ENCODE results near the gene HSPA9. TPM values are rescaled to one million over a fixed set of nuclear protein-coding genes. Genes with fewer than 3 reads are reported as not detected.

The HSPA9 gene
- total and polyA plus RNA-seq, 2 donors (not counting 1 experiment from before 2014, with no cell fraction given), result 66.5 to 139 TPM

GRCh38 chr5:138616508-138616907 lies 41.3 kb upstream of the HSPA9 start:
- Mint-ChIP-seq H3K4me3 (no peak overlapping the region), H3K4me1 (peaks cover 3% of the 10 kb centered on the region), H3K27ac (no peak overlapping the region), H3K9me3 (ENCODE audit: insufficient read depth) (no peaks in the 10 kb centered on the region), H3K27me3 (peaks cover 34% of the 10 kb centered on the region)
- ATAC-seq (ENCODE audit: low read depth) (no peak), DNase-seq (no peak)
- TF ChIP-seq CTCF (IDR thresholded peaks at IDR 0.05) (no peak), EZH2 (IDR thresholded peaks at IDR 0.05; ENCODE audit: borderline replicate concordance, insufficient read depth, low read depth, low read length, poor library complexity, severe bottlenecking) (no peak)
- WGBS (ENCODE audit: insufficient coverage), result 71% methylated on average over 1 of the region's 5 CpGs
- H3K27me3 ChIP-seq (replicated peaks in 1 of 4; ENCODE audit: control extremely low read depth in 1 of 4, control insufficient read depth in 3 of 4, insufficient read depth in 4 of 4, low read length in 3 of 4), result peaks cover 0 to 17% (median 6%) of the 10 kb centered on the region in 4 experiments
- no peak overlapping the region for H2AFZ ChIP-seq (ENCODE audit: insufficient read depth, low read depth, low read length, poor library complexity, severe bottlenecking)
- no peak overlapping the region for H3K4me3 ChIP-seq (ENCODE audit: control extremely low read depth in 1 of 5, extremely low read depth in 1 of 5, insufficient read depth in 1 of 5, low read depth in 2 of 5, low read length in 4 of 5)
- CTCF ChIA-PET, result no interaction called here
- intact Hi-C loops (cut with micrococcal nuclease), result no loop called here
- no peaks in the 10 kb centered on the region for H3K36me3 ChIP-seq (replicated peaks in 1 of 2; ENCODE audit: control extremely low read depth in 1 of 2, control insufficient read depth in 1 of 2, extremely low read depth in 1 of 2, insufficient read depth in 2 of 2, low read length in 1 of 2)
- peaks cover under 1 to 3% of the 10 kb centered on the region in 2 donors for H3K4me1 ChIP-seq (ENCODE audit: control insufficient read depth in 2 of 2, insufficient read depth in 2 of 2, low read length in 2 of 2)
- H3K9ac ChIP-seq (ENCODE audit: low read length), result no peak overlapping the region
- H4K20me1 ChIP-seq (ENCODE audit: control insufficient read depth, insufficient read depth, low read length, poor library complexity, severe bottlenecking), result no peaks in the 10 kb centered on the region
- no peak overlapping the region for H3K27ac ChIP-seq (ENCODE audit: low read length in 2 of 2)
- H3K79me2 ChIP-seq (ENCODE audit: control insufficient read depth, insufficient read depth, low read length), result no peaks in the 10 kb centered on the region
- no peak overlapping the region for H3K4me2 ChIP-seq (replicated peaks; ENCODE audit: low read depth, low read length, poor library complexity, severe bottlenecking)
- H3K9me3 ChIP-seq (ENCODE audit: control extremely low read depth in 1 of 3, control insufficient read depth in 2 of 3, insufficient read depth in 1 of 3, low read length in 2 of 3), result no peaks in the 10 kb centered on the region
- POLR2A ChIA-PET, result no interaction called here

GRCh38 chr5:138615461-138615860 lies 40.3 kb upstream of the HSPA9 start:
- Histone ChIP-seq H3K4me2 (replicated peaks; ENCODE audit: low read depth, low read length, poor library complexity, severe bottlenecking) (no peak overlapping the region), H3K9me3 (ENCODE audit: control extremely low read depth in 1 of 3, control insufficient read depth in 2 of 3, insufficient read depth in 1 of 3, low read length in 2 of 3) (no peaks in the 10 kb centered on the region), H3K4me1 (ENCODE audit: control insufficient read depth in 2 of 2, insufficient read depth in 2 of 2, low read length in 2 of 2) (peaks cover 11 to 13% of the 10 kb centered on the region in 2 donors), H4K20me1 (ENCODE audit: control insufficient read depth, insufficient read depth, low read length, poor library complexity, severe bottlenecking) (no peaks in the 10 kb centered on the region), H3K79me2 (ENCODE audit: control insufficient read depth, insufficient read depth, low read length) (no peaks in the 10 kb centered on the region), H3K4me3 (ENCODE audit: control extremely low read depth in 1 of 5, extremely low read depth in 1 of 5, insufficient read depth in 1 of 5, low read depth in 2 of 5, low read length in 4 of 5) (no peak overlapping the region), H3K27ac (ENCODE audit: low read length in 2 of 2) (no peak overlapping the region), H2AFZ (ENCODE audit: insufficient read depth, low read depth, low read length, poor library complexity, severe bottlenecking) (no peak overlapping the region), H3K27me3 (replicated peaks in 1 of 4; ENCODE audit: control extremely low read depth in 1 of 4, control insufficient read depth in 3 of 4, insufficient read depth in 4 of 4, low read length in 3 of 4) (peaks cover 0 to 19% (median 11%) of the 10 kb centered on the region in 4 experiments), H3K36me3 (replicated peaks in 1 of 2; ENCODE audit: control extremely low read depth in 1 of 2, control insufficient read depth in 1 of 2, extremely low read depth in 1 of 2, insufficient read depth in 2 of 2, low read length in 1 of 2) (no peaks in the 10 kb centered on the region), H3K9ac (ENCODE audit: low read length) (no peak overlapping the region)
- ChIA-PET POLR2A (no interaction called here), CTCF (no interaction called here)
- peaks cover 35% of the 10 kb centered on the region for H3K27me3 Mint-ChIP-seq
- H3K4me1 Mint-ChIP-seq, result peaks cover 8% of the 10 kb centered on the region
- no peak overlapping the region for H3K4me3 Mint-ChIP-seq
- TF ChIP-seq EZH2 (IDR thresholded peaks at IDR 0.05; ENCODE audit: borderline replicate concordance, insufficient read depth, low read depth, low read length, poor library complexity, severe bottlenecking) (no peak), CTCF (IDR thresholded peaks at IDR 0.05) (no peak)
- no peak overlapping the region for H3K27ac Mint-ChIP-seq
- WGBS (ENCODE audit: insufficient coverage), result 92% methylated on average over 2 of the region's 3 CpGs
- H3K9me3 Mint-ChIP-seq (ENCODE audit: insufficient read depth), result no peaks in the 10 kb centered on the region
- ATAC-seq (ENCODE audit: low read depth) (no peak), DNase-seq (no peak)
- intact Hi-C loops (cut with micrococcal nuclease), result no loop called here
